HL-60 (cell line): ENCODE measurements around the gene RFTN1.

Source experiments
- POLR2AphosphoS5 ChIP-seq: IDR thresholded peaks from 2 replicates; pipeline ENCODE4 v1.6.1; 2012; ENCODE audit warnings: low read depth
- TF ChIP-seq, protein P1 (sequence below): IDR thresholded peaks from one replicate; pipeline ENCODE4 v1.5.1; 2011; ENCODE audit warnings: low read length, control low read depth, inconsistent platforms; ENCODE audit not compliant: insufficient read depth

DNA sequence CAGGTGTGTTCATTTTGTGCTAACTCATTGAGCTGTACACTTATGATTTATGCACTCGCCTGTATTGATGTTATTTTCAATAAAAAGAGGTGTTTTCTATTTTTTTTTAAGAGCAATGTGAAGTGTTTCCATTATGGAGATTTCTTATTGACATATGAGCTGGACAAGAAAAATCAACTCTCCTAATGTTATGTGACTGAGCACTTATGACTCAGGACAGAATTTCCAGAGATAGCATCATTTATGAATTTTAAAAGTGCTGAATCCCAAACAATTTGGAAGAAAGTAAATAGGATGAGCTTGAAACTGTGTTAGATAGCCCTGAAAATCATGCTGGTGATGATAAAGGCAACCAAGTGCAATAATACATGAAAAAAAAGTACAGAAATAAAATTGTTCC is 118.9 kb downstream of the RFTN1 start:
- TF ChIP-seq, protein P1, sequence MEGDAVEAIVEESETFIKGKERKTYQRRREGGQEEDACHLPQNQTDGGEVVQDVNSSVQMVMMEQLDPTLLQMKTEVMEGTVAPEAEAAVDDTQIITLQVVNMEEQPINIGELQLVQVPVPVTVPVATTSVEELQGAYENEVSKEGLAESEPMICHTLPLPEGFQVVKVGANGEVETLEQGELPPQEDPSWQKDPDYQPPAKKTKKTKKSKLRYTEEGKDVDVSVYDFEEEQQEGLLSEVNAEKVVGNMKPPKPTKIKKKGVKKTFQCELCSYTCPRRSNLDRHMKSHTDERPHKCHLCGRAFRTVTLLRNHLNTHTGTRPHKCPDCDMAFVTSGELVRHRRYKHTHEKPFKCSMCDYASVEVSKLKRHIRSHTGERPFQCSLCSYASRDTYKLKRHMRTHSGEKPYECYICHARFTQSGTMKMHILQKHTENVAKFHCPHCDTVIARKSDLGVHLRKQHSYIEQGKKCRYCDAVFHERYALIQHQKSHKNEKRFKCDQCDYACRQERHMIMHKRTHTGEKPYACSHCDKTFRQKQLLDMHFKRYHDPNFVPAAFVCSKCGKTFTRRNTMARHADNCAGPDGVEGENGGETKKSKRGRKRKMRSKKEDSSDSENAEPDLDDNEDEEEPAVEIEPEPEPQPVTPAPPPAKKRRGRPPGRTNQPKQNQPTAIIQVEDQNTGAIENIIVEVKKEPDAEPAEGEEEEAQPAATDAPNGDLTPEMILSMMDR, result no peak
- TF ChIP-seq POLR2AphosphoS5, result no peak
